HepG2 (cell line): Measurements from ENCODE around the gene C1orf21. TPM values are rescaled to one million over a fixed set of nuclear protein-coding genes. Genes with fewer than 3 reads are reported as not detected.

Experiments
- ATAC-seq: fragments of 200-7000 bp; cut with Tn5 transposase; 3 replicates; pipeline ENCODE4 v1.9.1; 2020; ENCODE audit warnings: mild to moderate bottlenecking, moderate library complexity
- BruUV-seq: library from RNA; stranded (reverse); fragments of 400-500 nt; replicated peaks from 2 replicates; lab custom pipeline; 2021; lab: Mats Ljungman, UMichigan
- CTCF ChIA-PET: fragments of 300-600 bp; formaldehyde crosslinking; extraction: SDS; loops from one replicate; lab custom pipeline; 2021; ENCODE audit warnings: low total read pairs, inconsistent platforms, low intra/inter-chr PET ratio; lab: Yijun Ruan, JAX
- POLR2A ChIA-PET: fragments of 350-600 bp; sonication (Branson Sonifier 250); formaldehyde crosslinking; loops from one replicate; lab custom pipeline; 2020; ENCODE audit warnings: antibody characterized with exemption, inconsistent platforms; lab: Yijun Ruan, JAX
- DNase-seq: peaks from one replicate; pipeline ENCODE4 v3.0.0-alpha.2; 2015; ENCODE audit warnings: low spot score
- FAIRE-seq: peaks from 3 replicates; lab custom pipeline; 2011; peaks lifted over from hg19 to GRCh38; lab: Jason Lieb, UNC
- H2AFZ ChIP-seq: one replicate; pipeline ENCODE4 v1.6.1; 2011; ENCODE audit warnings: low read length, inconsistent platforms
- H3K27ac ChIP-seq: fragments of 300-600 bp; 3 replicates; pipeline ENCODE4 v1.8.0; 2011; ENCODE audit warnings: mixed run types, mild to moderate bottlenecking, mixed read lengths, low read length, inconsistent platforms; ENCODE audit not compliant: insufficient read depth; ENCODE audit errors: extremely low read length
- H3K27me3 ChIP-seq, 2 experiments: fragments of 200-600 bp in 1 of 2; 2 replicates in 1 of 2; 3 replicates in 1 of 2; pipeline versions ENCODE4 v1.6.0 to v1.8.0; 2011; ENCODE audit warnings: low read length in 2 of 2, mild to moderate bottlenecking in 2 of 2, moderate library complexity in 2 of 2, inconsistent platforms in 1 of 2; ENCODE audit not compliant: insufficient read depth in 2 of 2, control insufficient read depth in 1 of 2
- H3K36me3 ChIP-seq, 2 experiments: fragments of 200-600 bp in 1 of 2; replicated peaks in 1 of 2; 2 replicates in 1 of 2; 3 replicates in 1 of 2; pipeline versions ENCODE4 v1.5.1 to v1.8.0; 2011; ENCODE audit warnings: low read length in 2 of 2, inconsistent platforms in 1 of 2; ENCODE audit not compliant: insufficient read depth in 2 of 2, control insufficient read depth in 1 of 2
- H3K4me1 ChIP-seq: 2 replicates; pipeline ENCODE4 v1.5.1; 2012; ENCODE audit warnings: low read length, inconsistent platforms; ENCODE audit not compliant: insufficient read depth
- H3K4me2 ChIP-seq: 2 replicates; pipeline ENCODE4 v1.6.0; 2011; ENCODE audit warnings: low read depth, low read length, inconsistent platforms
- H3K4me3 ChIP-seq, 3 experiments: fragments of 200-600 bp in 1 of 3; sonication (generic), shearing (Covaris generic) in 1 of 3; replicated peaks in 1 of 3; 2 replicates each; pipeline ENCODE4 v1.5.1; 2011 to 2016; ENCODE audit warnings: low read length in 3 of 3, inconsistent platforms in 2 of 3, low read depth in 2 of 3, mild to moderate bottlenecking in 2 of 3, control low read depth in 1 of 3, mixed read lengths in 1 of 3; ENCODE audit not compliant: insufficient read depth in 1 of 3
- H3K79me2 ChIP-seq: one replicate; pipeline ENCODE4 v1.6.1; 2011; ENCODE audit warnings: low read length, inconsistent platforms; ENCODE audit not compliant: insufficient read depth
- H3K9ac ChIP-seq: 2 replicates; pipeline ENCODE4 v1.6.0; 2011; ENCODE audit warnings: mild to moderate bottlenecking, low read depth, low read length, inconsistent platforms; ENCODE audit not compliant: insufficient read depth
- H3K9me3 ChIP-seq: 2 replicates; pipeline ENCODE4 v1.5.1; 2012; ENCODE audit warnings: mild to moderate bottlenecking, low read length
- H4K20me1 ChIP-seq: 2 replicates; pipeline ENCODE4 v1.6.0; 2011; ENCODE audit warnings: inconsistent platforms, mild to moderate bottlenecking, low read length, moderate library complexity; ENCODE audit not compliant: insufficient read depth
- ARID2 ChIP-seq: sonication (generic); formaldehyde crosslinking; IDR thresholded peaks from 2 replicates; pipeline ENCODE4 v1.8.1; 2022; ENCODE audit warnings: mild to moderate bottlenecking, missing genetic modification reagents, borderline replicate concordance
- CBFB ChIP-seq: sonication (generic); formaldehyde crosslinking; IDR thresholded peaks from 2 replicates; pipeline ENCODE4 v1.4.0; 2020; ENCODE audit warnings: missing genetic modification reagents
- CCDC6 ChIP-seq: sonication (generic); formaldehyde crosslinking; IDR thresholded peaks from 2 replicates; pipeline ENCODE4 v1.8.1; 2022; ENCODE audit warnings: mild to moderate bottlenecking, missing genetic modification reagents, moderate library complexity
- ELF3 ChIP-seq: IDR thresholded peaks from 2 replicates; pipeline ENCODE4 v1.6.1; 2016; ENCODE audit warnings: missing genetic modification reagents, missing compliant biosample characterization
- FIP1L1 ChIP-seq: fragments of 200-400 bp; formaldehyde crosslinking; IDR thresholded peaks from 2 replicates; pipeline ENCODE4 v1.6.1; 2018; ENCODE audit warnings: low read depth, mild to moderate bottlenecking, low read length, moderate library complexity, borderline replicate concordance; ENCODE audit not compliant: insufficient read depth
- KLF12 ChIP-seq: sonication (generic); formaldehyde crosslinking; IDR thresholded peaks from 2 replicates; pipeline ENCODE4 v1.4.0; 2020; ENCODE audit warnings: missing genetic modification reagents, borderline replicate concordance
- NR2F2 ChIP-seq: IDR thresholded peaks from 2 replicates; pipeline ENCODE4 v1.6.1; 2012; ENCODE audit warnings: low read depth, inconsistent platforms, borderline replicate concordance
- TGIF2 ChIP-seq: IDR thresholded peaks from 2 replicates; pipeline ENCODE4 v1.6.1; 2016; ENCODE audit warnings: control low read depth, missing compliant biosample characterization
- ZNF136 ChIP-seq: sonication (generic); formaldehyde crosslinking; IDR thresholded peaks from 2 replicates; pipeline ENCODE4 v1.8.1; 2022; ENCODE audit warnings: low read depth, mild to moderate bottlenecking, moderate library complexity, missing genetic modification reagents
- ZNF547 ChIP-seq: sonication (generic); formaldehyde crosslinking; IDR thresholded peaks from 2 replicates; pipeline ENCODE4 v1.5.1; 2020; ENCODE audit warnings: mild to moderate bottlenecking, missing genetic modification reagents
- ZNF674 ChIP-seq: sonication (generic); formaldehyde crosslinking; IDR thresholded peaks from 2 replicates; pipeline ENCODE4 v1.5.0; 2020; ENCODE audit warnings: low read depth, mild to moderate bottlenecking, missing genetic modification reagents
- WGBS: methylation state at CpG from one replicate; pipeline ENCODE4 v1.1.6; 2017; ENCODE audit warnings: low lambda C conversion rate; 5-methylcytosine and 5-hydroxymethylcytosine counted together
- in situ Hi-C: cut with HindIII; loops from 2 replicates; pipeline ENCODE4 v1.10.0; 2017; ENCODE audit warnings: low pct_unique_long_range_greater_than_20kb; ENCODE audit not compliant: extremely low pct_ligation_motif_present
- intact Hi-C: fragments of 100-400 bp; cut with micrococcal nuclease; formaldehyde crosslinking; loops from one replicate; pipeline ENCODE4 v1.10.0; 2022; ENCODE audit not compliant: unreplicated experiment
- polyA plus RNA-seq, 8 experiments: library from polyadenylated mRNA; depleted of rRNA in 3 of 8; stranded (reverse) in 7 of 8; unstranded in 1 of 8; fragments of >200 nt; fragmentation: Illumina TruSeq in 4 of 8; extraction: Trizol in 4 of 8; gene quantifications; 2 replicates each; pipeline versions ENCODE4 v1.2.1 to v1.2.3, GENCODE V29; 2011 to 2016; ENCODE audit warnings: low read depth in 4 of 8, missing spikeins in 1 of 8, mixed read lengths in 1 of 8; ENCODE audit not compliant: insufficient read depth in 1 of 8
- total RNA-seq, 5 experiments: library from RNA; depleted of rRNA; stranded (reverse); fragments of >200 nt; fragmentation: Illumina TruSeq; extraction: Trizol; gene quantifications; 2 replicates each; pipeline ENCODE4 v1.2.3, GENCODE V29; 2016; ENCODE audit warnings: low read depth in 1 of 5
- TF ChIP-seq, protein P1 (sequence below): sonication (generic); formaldehyde crosslinking; conservative IDR thresholded peaks from 2 replicates; pipeline ENCODE4 v1.4.0; 2020; ENCODE audit warnings: mild to moderate bottlenecking, missing genetic modification reagents, moderate library complexity
- TF ChIP-seq, protein P2 (sequence below): sonication (generic); formaldehyde crosslinking; IDR thresholded peaks from 2 replicates; pipeline ENCODE4 v1.5.0; 2020; ENCODE audit warnings: mild to moderate bottlenecking, missing genetic modification reagents, borderline replicate concordance
- TF ChIP-seq, protein P3 (sequence below): sonication (generic); formaldehyde crosslinking; IDR thresholded peaks from 2 replicates; pipeline ENCODE4 v1.9.0; 2021; ENCODE audit warnings: missing genetic modification reagents, mild to moderate bottlenecking, borderline replicate concordance
- TF ChIP-seq, protein P4 (sequence below): IDR thresholded peaks from 2 replicates; pipeline ENCODE4 v1.6.1; 2016

The C1orf21 gene
- total and polyA plus RNA-seq, 2 of the 13 experiments (the other 11 are each of a cell fraction or from before 2014, with no cell fraction given) = not detected

DNA sequence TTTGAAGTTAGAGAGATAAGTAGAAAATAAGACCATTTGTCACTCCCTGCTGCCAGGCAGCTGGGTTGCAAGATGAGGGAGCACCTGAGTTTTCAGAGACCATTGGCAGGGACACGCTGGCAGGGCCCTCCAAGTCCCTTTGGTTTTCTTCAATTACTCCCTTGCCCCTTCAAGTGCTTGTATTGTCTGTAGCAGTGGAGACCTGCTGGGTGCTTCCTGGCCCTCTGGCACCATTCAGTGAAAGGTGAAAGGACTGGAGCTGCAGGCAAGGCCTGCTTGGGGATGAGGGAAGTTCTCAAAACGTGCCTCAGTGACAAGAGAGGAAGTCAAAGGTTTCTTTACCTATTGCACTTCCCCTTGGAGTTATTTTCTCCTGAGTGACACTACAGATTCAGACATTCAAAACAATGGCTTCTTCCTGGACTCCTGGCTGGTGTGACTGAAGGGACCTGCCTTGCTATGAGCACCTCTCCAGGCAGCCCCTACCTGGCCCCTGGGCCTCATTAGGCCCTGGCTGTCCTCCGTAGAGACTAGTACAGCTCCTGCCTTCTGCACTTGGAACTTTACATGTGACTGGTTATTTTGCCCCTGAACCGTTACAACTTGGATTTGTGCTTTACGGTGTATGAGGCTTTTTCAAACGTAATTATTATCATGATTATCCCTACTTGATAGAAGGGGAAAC lies 100.1 kb downstream of the C1orf21 start:
- H4K20me1 ChIP-seq = no peaks in the 10 kb centered on the region
- peaks cover 13% of the 10 kb centered on the region for H3K4me1 ChIP-seq
- no peak overlapping the region for H3K9ac ChIP-seq
- in situ Hi-C loops = no loop called here
- H3K27me3 ChIP-seq = no peaks in the 10 kb centered on the region
- FAIRE-seq (no peak), ATAC-seq (no peak), DNase-seq (no peak)
- 42% methylated on average over 6 of the region's 6 CpGs for WGBS
- no peaks in the 10 kb centered on the region for H3K9me3 ChIP-seq
- no peak overlapping the region for H2AFZ ChIP-seq
- no peaks in the 10 kb centered on the region for H3K36me3 ChIP-seq
- no peaks in the 10 kb centered on the region for H3K79me2 ChIP-seq
- intact Hi-C loops = no loop called here
- H3K4me3 ChIP-seq = no peak overlapping the region
- H3K4me2 ChIP-seq = no peak overlapping the region
- H3K27ac ChIP-seq = no peak overlapping the region
- ChIA-PET POLR2A (no interaction called here), CTCF (no interaction called here)
- BruUV-seq = no TSS peak
- TF ChIP-seq ZNF547 (no peak), CBFB (CRISPR knock-in tag) (no peak), FIP1L1 (no peak), ZNF674 (CRISPR knock-in tag) (no peak), NR2F2 (no peak), TGIF2 (CRISPR knock-in tag) (no peak), ZNF136 (CRISPR knock-in tag) (no peak), ARID2 (no peak), CCDC6 (CRISPR knock-in tag) (no peak), ELF3 (CRISPR knock-in tag) (no peak), KLF12 (CRISPR knock-in tag) (no peak)
- TF ChIP-seq, protein P1, sequence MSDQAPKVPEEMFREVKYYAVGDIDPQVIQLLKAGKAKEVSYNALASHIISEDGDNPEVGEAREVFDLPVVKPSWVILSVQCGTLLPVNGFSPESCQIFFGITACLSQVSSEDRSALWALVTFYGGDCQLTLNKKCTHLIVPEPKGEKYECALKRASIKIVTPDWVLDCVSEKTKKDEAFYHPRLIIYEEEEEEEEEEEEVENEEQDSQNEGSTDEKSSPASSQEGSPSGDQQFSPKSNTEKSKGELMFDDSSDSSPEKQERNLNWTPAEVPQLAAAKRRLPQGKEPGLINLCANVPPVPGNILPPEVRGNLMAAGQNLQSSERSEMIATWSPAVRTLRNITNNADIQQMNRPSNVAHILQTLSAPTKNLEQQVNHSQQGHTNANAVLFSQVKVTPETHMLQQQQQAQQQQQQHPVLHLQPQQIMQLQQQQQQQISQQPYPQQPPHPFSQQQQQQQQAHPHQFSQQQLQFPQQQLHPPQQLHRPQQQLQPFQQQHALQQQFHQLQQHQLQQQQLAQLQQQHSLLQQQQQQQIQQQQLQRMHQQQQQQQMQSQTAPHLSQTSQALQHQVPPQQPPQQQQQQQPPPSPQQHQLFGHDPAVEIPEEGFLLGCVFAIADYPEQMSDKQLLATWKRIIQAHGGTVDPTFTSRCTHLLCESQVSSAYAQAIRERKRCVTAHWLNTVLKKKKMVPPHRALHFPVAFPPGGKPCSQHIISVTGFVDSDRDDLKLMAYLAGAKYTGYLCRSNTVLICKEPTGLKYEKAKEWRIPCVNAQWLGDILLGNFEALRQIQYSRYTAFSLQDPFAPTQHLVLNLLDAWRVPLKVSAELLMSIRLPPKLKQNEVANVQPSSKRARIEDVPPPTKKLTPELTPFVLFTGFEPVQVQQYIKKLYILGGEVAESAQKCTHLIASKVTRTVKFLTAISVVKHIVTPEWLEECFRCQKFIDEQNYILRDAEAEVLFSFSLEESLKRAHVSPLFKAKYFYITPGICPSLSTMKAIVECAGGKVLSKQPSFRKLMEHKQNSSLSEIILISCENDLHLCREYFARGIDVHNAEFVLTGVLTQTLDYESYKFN = no peak
- TF ChIP-seq, protein P2, sequence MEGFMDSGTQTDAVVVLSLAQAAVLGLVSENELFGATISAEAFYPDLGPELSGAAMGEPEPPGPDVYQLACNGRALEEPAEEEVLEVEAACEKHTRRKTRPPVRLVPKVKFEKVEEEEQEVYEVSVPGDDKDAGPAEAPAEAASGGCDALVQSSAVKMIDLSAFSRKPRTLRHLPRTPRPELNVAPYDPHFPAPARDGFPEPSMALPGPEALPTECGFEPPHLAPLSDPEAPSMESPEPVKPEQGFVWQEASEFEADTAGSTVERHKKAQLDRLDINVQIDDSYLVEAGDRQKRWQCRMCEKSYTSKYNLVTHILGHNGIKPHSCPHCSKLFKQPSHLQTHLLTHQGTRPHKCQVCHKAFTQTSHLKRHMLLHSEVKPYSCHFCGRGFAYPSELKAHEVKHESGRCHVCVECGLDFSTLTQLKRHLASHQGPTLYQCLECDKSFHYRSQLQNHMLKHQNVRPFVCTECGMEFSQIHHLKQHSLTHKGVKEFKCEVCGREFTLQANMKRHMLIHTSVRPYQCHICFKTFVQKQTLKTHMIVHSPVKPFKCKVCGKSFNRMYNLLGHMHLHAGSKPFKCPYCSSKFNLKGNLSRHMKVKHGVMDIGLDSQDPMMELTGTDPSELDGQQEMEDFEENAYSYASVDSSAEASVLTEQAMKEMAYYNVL = no peak
- TF ChIP-seq, protein P3, sequence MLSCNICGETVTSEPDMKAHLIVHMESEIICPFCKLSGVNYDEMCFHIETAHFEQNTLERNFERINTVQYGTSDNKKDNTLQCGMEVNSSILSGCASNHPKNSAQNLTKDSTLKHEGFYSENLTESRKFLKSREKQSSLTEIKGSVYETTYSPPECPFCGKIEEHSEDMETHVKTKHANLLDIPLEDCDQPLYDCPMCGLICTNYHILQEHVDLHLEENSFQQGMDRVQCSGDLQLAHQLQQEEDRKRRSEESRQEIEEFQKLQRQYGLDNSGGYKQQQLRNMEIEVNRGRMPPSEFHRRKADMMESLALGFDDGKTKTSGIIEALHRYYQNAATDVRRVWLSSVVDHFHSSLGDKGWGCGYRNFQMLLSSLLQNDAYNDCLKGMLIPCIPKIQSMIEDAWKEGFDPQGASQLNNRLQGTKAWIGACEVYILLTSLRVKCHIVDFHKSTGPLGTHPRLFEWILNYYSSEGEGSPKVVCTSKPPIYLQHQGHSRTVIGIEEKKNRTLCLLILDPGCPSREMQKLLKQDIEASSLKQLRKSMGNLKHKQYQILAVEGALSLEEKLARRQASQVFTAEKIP (CRISPR knock-in tag) = no peak
- TF ChIP-seq, protein P4, sequence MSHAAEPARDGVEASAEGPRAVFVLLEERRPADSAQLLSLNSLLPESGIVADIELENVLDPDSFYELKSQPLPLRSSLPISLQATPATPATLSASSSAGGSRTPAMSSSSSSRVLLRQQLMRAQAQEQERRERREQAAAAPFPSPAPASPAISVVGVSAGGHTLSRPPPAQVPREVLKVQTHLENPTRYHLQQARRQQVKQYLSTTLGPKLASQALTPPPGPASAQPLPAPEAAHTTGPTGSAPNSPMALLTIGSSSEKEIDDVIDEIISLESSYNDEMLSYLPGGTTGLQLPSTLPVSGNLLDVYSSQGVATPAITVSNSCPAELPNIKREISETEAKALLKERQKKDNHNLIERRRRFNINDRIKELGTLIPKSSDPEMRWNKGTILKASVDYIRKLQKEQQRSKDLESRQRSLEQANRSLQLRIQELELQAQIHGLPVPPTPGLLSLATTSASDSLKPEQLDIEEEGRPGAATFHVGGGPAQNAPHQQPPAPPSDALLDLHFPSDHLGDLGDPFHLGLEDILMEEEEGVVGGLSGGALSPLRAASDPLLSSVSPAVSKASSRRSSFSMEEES (CRISPR knock-in tag) = no peak
